Panc1 (cell line): ENCODE data around the gene ADORA2A. TPM values are rescaled to one million over a fixed set of nuclear protein-coding genes. Genes with fewer than 3 reads are reported as not detected.

Experiments used
- ATAC-seq: fragments of 200-7000 bp; cut with Tn5 transposase; 2 replicates; pipeline ENCODE4 v1.9.1; 2020; ENCODE audit warnings: mild to moderate bottlenecking, moderate library complexity
- BruUV-seq: library from RNA; stranded (reverse); fragments of 400-500 nt; replicated peaks from 2 replicates; lab custom pipeline; 2021; lab: Mats Ljungman, UMichigan
- CTCF ChIA-PET: fragments of 300-600 bp; sonication (Branson Sonifier 250); formaldehyde crosslinking; loops from one replicate; lab custom pipeline; 2022; ENCODE audit warnings: antibody characterized with exemption; lab: Charles Lee
- POLR2A ChIA-PET: fragments of 300-600 bp; sonication (Branson Sonifier 250); formaldehyde crosslinking; loops from one replicate; lab custom pipeline; 2022; ENCODE audit warnings: antibody characterized with exemption; lab: Charles Lee
- DNase-seq: peaks from one replicate; pipeline ENCODE4 v3.0.0-alpha.2; 2010; ENCODE audit warnings: low read depth, low spot score
- H3K27ac ChIP-seq: 2 replicates; pipeline ENCODE4 v1.5.1; 2011; ENCODE audit warnings: mild to moderate bottlenecking, low read length, inconsistent platforms
- H3K27me3 ChIP-seq: fragments of 200-500 bp; sonication (Bioruptor generic); 2 replicates; pipeline ENCODE4 v1.6.0; 2014; ENCODE audit warnings: low read length, inconsistent platforms; ENCODE audit not compliant: control insufficient read depth, insufficient read depth
- H3K36me3 ChIP-seq: fragments of 200-500 bp; sonication (Bioruptor generic); 2 replicates; pipeline ENCODE4 v1.5.1; 2014; ENCODE audit warnings: inconsistent platforms, mild to moderate bottlenecking, low read length, moderate library complexity; ENCODE audit not compliant: control insufficient read depth, insufficient read depth
- H3K4me1 ChIP-seq: 2 replicates; pipeline ENCODE4 v1.5.1; 2011; ENCODE audit warnings: inconsistent platforms, mild to moderate bottlenecking, low read length, moderate library complexity; ENCODE audit not compliant: control insufficient read depth, insufficient read depth
- H3K4me3 ChIP-seq, 2 experiments: 2 replicates each; pipeline ENCODE4 v1.5.1; 2011 to 2012; ENCODE audit warnings: low read depth in 2 of 2, low read length in 2 of 2, mild to moderate bottlenecking in 2 of 2, inconsistent platforms in 1 of 2, moderate library complexity in 1 of 2
- H3K9me3 ChIP-seq: fragments of 200-500 bp; sonication (Bioruptor generic); 2 replicates; pipeline ENCODE4 v1.5.1; 2014; ENCODE audit warnings: low read depth, mild to moderate bottlenecking, inconsistent platforms, low read length, moderate library complexity; ENCODE audit not compliant: control insufficient read depth, insufficient read depth
- POLR2AphosphoS5 ChIP-seq: IDR thresholded peaks from 2 replicates; pipeline ENCODE4 v1.6.1; 2012; ENCODE audit warnings: mild to moderate bottlenecking, low read depth, low read length, moderate library complexity
- SIN3A ChIP-seq: IDR thresholded peaks from 2 replicates; pipeline ENCODE4 v1.6.1; 2012; ENCODE audit warnings: low read depth, mild to moderate bottlenecking, low read length, moderate library complexity, borderline replicate concordance; ENCODE audit not compliant: insufficient read depth
- TCF7L2 ChIP-seq: IDR thresholded peaks from 2 replicates; pipeline ENCODE4 v1.6.1; 2011; ENCODE audit warnings: mild to moderate bottlenecking, low read depth, low read length, inconsistent platforms
- in situ Hi-C: cut with HindIII; loops from 2 replicates; pipeline ENCODE4 v1.10.0; 2016; ENCODE audit warnings: low sequenced_read_pairs, low pct_unique_long_range_greater_than_20kb
- intact Hi-C: fragments of 100-400 bp; cut with micrococcal nuclease; formaldehyde crosslinking; loops from one replicate; pipeline ENCODE4 v1.10.0; 2022; ENCODE audit not compliant: unreplicated experiment
- total RNA-seq: library from RNA; stranded (reverse); gene quantifications from one replicate; pipeline ENCODE4 v1.2.1, GENCODE V29; 2021; ENCODE audit not compliant: unreplicated experiment
- TF ChIP-seq, protein P1 (sequence below), 2 experiments: IDR thresholded peaks; 2 replicates each; pipeline ENCODE4 v1.6.1; 2011 to 2012; ENCODE audit warnings: low read depth in 2 of 2, control low read depth in 1 of 2, low read length in 1 of 2, mild to moderate bottlenecking in 1 of 2, moderate library complexity in 1 of 2; ENCODE audit not compliant: insufficient read depth in 1 of 2
- TF ChIP-seq, protein P2 (sequence below): fragments of 450-650 bp; IDR thresholded peaks from 2 replicates; pipeline ENCODE4 v1.5.1; 2017; ENCODE audit warnings: mild to moderate bottlenecking

ADORA2A gene
- total RNA-seq, 1 experiment from 2014 or later, result 11.5 TPM

GRCh38 chr22:24413736-24414385 is 13.5 kb upstream of the ADORA2A start:
- Histone ChIP-seq H3K36me3 (no peaks in the 10 kb centered on the region), H3K9me3 (no peaks in the 10 kb centered on the region), H3K4me1 (0 out of 2 replicates have a peak, but pooled peaks cover 1% of the 10 kb centered on the region), H3K4me3 (no peak overlapping the region), H3K27me3 (no peaks in the 10 kb centered on the region), H3K27ac (no peak overlapping the region)
- ChIA-PET POLR2A (no interaction called here), CTCF (no interaction called here)
- ATAC-seq (no peak), DNase-seq (no peak)
- TF ChIP-seq, protein P1, sequence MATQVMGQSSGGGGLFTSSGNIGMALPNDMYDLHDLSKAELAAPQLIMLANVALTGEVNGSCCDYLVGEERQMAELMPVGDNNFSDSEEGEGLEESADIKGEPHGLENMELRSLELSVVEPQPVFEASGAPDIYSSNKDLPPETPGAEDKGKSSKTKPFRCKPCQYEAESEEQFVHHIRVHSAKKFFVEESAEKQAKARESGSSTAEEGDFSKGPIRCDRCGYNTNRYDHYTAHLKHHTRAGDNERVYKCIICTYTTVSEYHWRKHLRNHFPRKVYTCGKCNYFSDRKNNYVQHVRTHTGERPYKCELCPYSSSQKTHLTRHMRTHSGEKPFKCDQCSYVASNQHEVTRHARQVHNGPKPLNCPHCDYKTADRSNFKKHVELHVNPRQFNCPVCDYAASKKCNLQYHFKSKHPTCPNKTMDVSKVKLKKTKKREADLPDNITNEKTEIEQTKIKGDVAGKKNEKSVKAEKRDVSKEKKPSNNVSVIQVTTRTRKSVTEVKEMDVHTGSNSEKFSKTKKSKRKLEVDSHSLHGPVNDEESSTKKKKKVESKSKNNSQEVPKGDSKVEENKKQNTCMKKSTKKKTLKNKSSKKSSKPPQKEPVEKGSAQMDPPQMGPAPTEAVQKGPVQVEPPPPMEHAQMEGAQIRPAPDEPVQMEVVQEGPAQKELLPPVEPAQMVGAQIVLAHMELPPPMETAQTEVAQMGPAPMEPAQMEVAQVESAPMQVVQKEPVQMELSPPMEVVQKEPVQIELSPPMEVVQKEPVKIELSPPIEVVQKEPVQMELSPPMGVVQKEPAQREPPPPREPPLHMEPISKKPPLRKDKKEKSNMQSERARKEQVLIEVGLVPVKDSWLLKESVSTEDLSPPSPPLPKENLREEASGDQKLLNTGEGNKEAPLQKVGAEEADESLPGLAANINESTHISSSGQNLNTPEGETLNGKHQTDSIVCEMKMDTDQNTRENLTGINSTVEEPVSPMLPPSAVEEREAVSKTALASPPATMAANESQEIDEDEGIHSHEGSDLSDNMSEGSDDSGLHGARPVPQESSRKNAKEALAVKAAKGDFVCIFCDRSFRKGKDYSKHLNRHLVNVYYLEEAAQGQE (IDR thresholded peaks at IDR 0.05; ENCODE audit: insufficient read depth in 1 of 2, low read depth in 2 of 2, low read length in 1 of 2), result no peak
- TF ChIP-seq POLR2AphosphoS5, result no peak
- TF ChIP-seq, protein P2, sequence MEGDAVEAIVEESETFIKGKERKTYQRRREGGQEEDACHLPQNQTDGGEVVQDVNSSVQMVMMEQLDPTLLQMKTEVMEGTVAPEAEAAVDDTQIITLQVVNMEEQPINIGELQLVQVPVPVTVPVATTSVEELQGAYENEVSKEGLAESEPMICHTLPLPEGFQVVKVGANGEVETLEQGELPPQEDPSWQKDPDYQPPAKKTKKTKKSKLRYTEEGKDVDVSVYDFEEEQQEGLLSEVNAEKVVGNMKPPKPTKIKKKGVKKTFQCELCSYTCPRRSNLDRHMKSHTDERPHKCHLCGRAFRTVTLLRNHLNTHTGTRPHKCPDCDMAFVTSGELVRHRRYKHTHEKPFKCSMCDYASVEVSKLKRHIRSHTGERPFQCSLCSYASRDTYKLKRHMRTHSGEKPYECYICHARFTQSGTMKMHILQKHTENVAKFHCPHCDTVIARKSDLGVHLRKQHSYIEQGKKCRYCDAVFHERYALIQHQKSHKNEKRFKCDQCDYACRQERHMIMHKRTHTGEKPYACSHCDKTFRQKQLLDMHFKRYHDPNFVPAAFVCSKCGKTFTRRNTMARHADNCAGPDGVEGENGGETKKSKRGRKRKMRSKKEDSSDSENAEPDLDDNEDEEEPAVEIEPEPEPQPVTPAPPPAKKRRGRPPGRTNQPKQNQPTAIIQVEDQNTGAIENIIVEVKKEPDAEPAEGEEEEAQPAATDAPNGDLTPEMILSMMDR, result no peak
- no peak for TF ChIP-seq TCF7L2
- no peak for TF ChIP-seq SIN3A
- no TSS peak for BruUV-seq
- intact Hi-C loops, result no loop called here
- in situ Hi-C loops, result no loop called here

GRCh38 chr22:24414523-24414922 is 12.9 kb upstream of the ADORA2A start:
- intact Hi-C loops, result no loop called here
- H3K27ac ChIP-seq, result no peak overlapping the region

More at GRCh38 chr22:24414523-24414922, 12.9 kb upstream of the ADORA2A start:
- ChIA-PET POLR2A (no interaction called here), CTCF (no interaction called here)
- BruUV-seq, result no TSS peak
- Histone ChIP-seq H3K4me1 (peaks cover 5% of the 10 kb centered on the region; the same call in 1 of the 2 replicates), H3K27me3 (no peaks in the 10 kb centered on the region), H3K36me3 (no peaks in the 10 kb centered on the region), H3K4me3 (no peak overlapping the region), H3K9me3 (no peaks in the 10 kb centered on the region)
- no peak for DNase-seq
- in situ Hi-C loops, result no loop called here
- no peak for ATAC-seq
- TF ChIP-seq, protein P1 (IDR thresholded peaks at IDR 0.05; ENCODE audit: insufficient read depth in 1 of 2, low read depth in 2 of 2, low read length in 1 of 2), result no peak
- TF ChIP-seq, protein P2, result no peak
- no peak for TF ChIP-seq TCF7L2
- no peak for TF ChIP-seq POLR2AphosphoS5
- no peak for TF ChIP-seq SIN3A
